ENCODE results near the gene ASTN1. TPM values are rescaled to one million over a fixed set of nuclear protein-coding genes. Genes with fewer than 3 reads are reported as not detected.

The ASTN1 gene
- total RNA-seq, 1 experiment from 2014 or later = 0.42 TPM

GRCh38 chr1:176894450-176894849 is 270.1 kb downstream of the ASTN1 start (continued):
- no peak for TF ChIP-seq REST (IDR thresholded peaks at IDR 0.05; ENCODE audit: low read depth)

- no peaks in the 10 kb centered on the region for H4K20me1 ChIP-seq (ENCODE audit: insufficient read depth)
- no peak overlapping the region for H2AFZ ChIP-seq (ENCODE audit: low read depth, low read length, poor library complexity, severe bottlenecking)
- H3K4me2 ChIP-seq (ENCODE audit: low read length) = no peak overlapping the region
- ChIA-PET POLR2A (no interaction called here), CTCF (interaction anchor here (1.0 kb wide), 1 partner anchor 13 kb away, joined by 3 read pairs; no protein-coding TSS in a partner anchor), RAD21 (ENCODE audit: low non-redundant PET in 1 of 2, low total read pairs in 2 of 2, uncharacterized antibody in 2 of 2, unreplicated experiment in 2 of 2) (no interaction called here)
- H3K9me2 ChIP-seq (ENCODE audit: insufficient read depth) = no peaks in the 10 kb centered on the region
- no peaks in the 10 kb centered on the region for H3K36me3 ChIP-seq (ENCODE audit: control insufficient read depth in 1 of 2, insufficient read depth in 2 of 2, low read length in 2 of 2)
- H3K27ac ChIP-seq (ENCODE audit: low read depth, low read length) = no peak overlapping the region
- H3K4me3 ChIP-seq (replicated peaks in 1 of 2; ENCODE audit: low read depth in 1 of 2, low read length in 2 of 2) = no peak overlapping the region
- no peaks in the 10 kb centered on the region for H3K4me1 ChIP-seq (ENCODE audit: control insufficient read depth in 1 of 2, insufficient read depth in 2 of 2, low read length in 2 of 2)
- BruUV-seq (replicated peaks) = no TSS peak
- H3K79me2 ChIP-seq (ENCODE audit: insufficient read depth, low read length) = no peaks in the 10 kb centered on the region
- no peak overlapping the region for H3K9ac ChIP-seq (ENCODE audit: low read length)
- no peaks in the 10 kb centered on the region for H3K9me3 ChIP-seq (ENCODE audit: control insufficient read depth in 1 of 2, insufficient read depth in 1 of 2, low read depth in 1 of 2, low read length in 2 of 2)
- peaks cover 23% of the 10 kb centered on the region; the same call in 1 of the 2 replicates for H3K27me3 ChIP-seq (ENCODE audit: insufficient read depth, low read length)
- DNase-seq (ENCODE audit: low read depth, low spot score) = no peak
- intact Hi-C loops (cut with micrococcal nuclease) = no loop called here
- no peak for ATAC-seq
- TF ChIP-seq CEBPB (IDR thresholded peaks at IDR 0.05; ENCODE audit: low read depth) (no peak), EGR1 (IDR thresholded peaks at IDR 0.05; ENCODE audit: low read depth) (no peak), ZBTB33 (IDR thresholded peaks at IDR 0.05; ENCODE audit: extremely low read depth, insufficient replicate concordance, low read length) (no peak), MAX (IDR thresholded peaks at IDR 0.05) (no peak), YY1 (IDR thresholded peaks at IDR 0.05; ENCODE audit: extremely low read depth, insufficient replicate concordance, low read depth, low read length) (no peak), CBX3 (IDR thresholded peaks at IDR 0.05; ENCODE audit: low read depth) (no peak), CTCF (IDR thresholded peaks at IDR 0.05 in 2 of 3, conservative IDR thresholded peaks at IDR 0.05 in 1 of 3; ENCODE audit: borderline replicate concordance in 1 of 3, insufficient read depth in 1 of 3, low read depth in 2 of 3, low read length in 2 of 3) (no peak), ZNF274 (IDR thresholded peaks at IDR 0.05; ENCODE audit: low read depth, low read length) (no peak), ATF3 (IDR thresholded peaks at IDR 0.05) (no peak), REST (IDR thresholded peaks at IDR 0.05; ENCODE audit: low read depth) (no peak)
Measured at GRCh38 chr1:176893625-176894352, 270.7 kb downstream of the ASTN1 start.

Measured in HCT116 (cell line).